ENCODE data around the gene NHSL2.

DNA sequence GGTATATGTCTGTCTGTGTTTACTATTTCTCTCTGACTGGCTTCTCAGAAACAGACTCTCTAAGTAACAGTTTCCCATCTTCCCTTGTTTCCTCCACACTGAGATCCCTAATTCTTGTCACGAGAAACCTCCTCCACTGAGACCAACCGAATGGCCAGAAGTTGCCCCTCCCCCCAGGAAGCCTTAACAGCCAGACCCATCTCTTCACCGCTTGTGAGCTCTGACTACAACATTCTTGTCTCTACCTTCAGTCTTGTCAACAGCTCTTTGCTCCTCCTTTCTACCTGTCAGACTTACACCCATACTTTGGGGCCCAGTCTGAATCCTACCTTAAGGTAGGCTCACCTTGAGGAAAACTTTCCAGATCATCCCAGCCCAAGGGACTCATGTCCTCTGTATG is 90.8 kb downstream of the NHSL2 start:
- no peak for TF ChIP-seq RXRA (CRISPR knock-in tag; IDR thresholded peaks at IDR 0.05)
- no peak for TF ChIP-seq SAP130 (CRISPR knock-in tag; IDR thresholded peaks at IDR 0.05; ENCODE audit: low read depth)
- no peak for TF ChIP-seq REST (IDR thresholded peaks at IDR 0.05; ENCODE audit: borderline replicate concordance in 1 of 2, low read depth in 1 of 2, low read length in 2 of 2)
- no peak for TF ChIP-seq JUNB (CRISPR knock-in tag; IDR thresholded peaks at IDR 0.05; ENCODE audit: borderline replicate concordance)
- TF ChIP-seq ZNF780A (CRISPR knock-in tag; IDR thresholded peaks at IDR 0.05) = no peak
- no peak for TF ChIP-seq SUZ12 (IDR thresholded peaks at IDR 0.05; ENCODE audit: low read depth, low read length)
- TF ChIP-seq ZNF253 (CRISPR knock-in tag; IDR thresholded peaks at IDR 0.05; ENCODE audit: borderline replicate concordance) = no peak
- TF ChIP-seq PHF5A (CRISPR knock-in tag; IDR thresholded peaks at IDR 0.05; ENCODE audit: low read depth, unreplicated experiment) = no peak
- TF ChIP-seq ZC3H4 (CRISPR knock-in tag; IDR thresholded peaks at IDR 0.05; ENCODE audit: borderline replicate concordance) = no peak
- TF ChIP-seq ZFP1 (CRISPR knock-in tag; IDR thresholded peaks at IDR 0.05) = no peak
- no peak for TF ChIP-seq GPN1 (CRISPR knock-in tag; IDR thresholded peaks at IDR 0.05; ENCODE audit: borderline replicate concordance)
- TF ChIP-seq EP300 (IDR thresholded peaks at IDR 0.05; ENCODE audit: low read depth in 2 of 2, low read length in 2 of 2) = no peak
- TF ChIP-seq EP300 (CRISPR knock-in tag; IDR thresholded peaks at IDR 0.05; ENCODE audit: borderline replicate concordance) = no peak
- no peak for TF ChIP-seq KAT7 (CRISPR knock-in tag; IDR thresholded peaks at IDR 0.05; ENCODE audit: borderline replicate concordance)

Measured in HepG2 (cell line).